ENCODE data around the gene GFER.
A peak's percentile ranks its signal among the peaks of the same experiment; 100 is the strongest.

GFER gene

GRCh38 chr16:1990351-1991134 is 6.5 kb downstream of the GFER start:
- DNase-seq (ENCODE audit: low read depth in 2 of 2): no peak

GRCh38 chr16:1991135-1991551 is 7.2 kb downstream of the GFER start:
- peak in 1 of 2 donors; percentile 47 for DNase-seq (ENCODE audit: low read depth in 2 of 2)

- DNase-seq (ENCODE audit: low read depth in 2 of 2): no peak
Observed at GRCh38 chr16:1991588-1991947, 7.6 kb downstream of the GFER start.

GRCh38 chr16:1991948-1992703 is 8.1 kb downstream of the GFER start:
- peak; percentile 97 for DNase-seq (ENCODE audit: low read depth in 2 of 2)

GRCh38 chr16:1992704-1993317 is 8.8 kb downstream of the GFER start:
- no peak for DNase-seq (ENCODE audit: low read depth in 2 of 2)

- no peak for DNase-seq (ENCODE audit: low read depth in 2 of 2)
Observed at GRCh38 chr16:1993731-1994131, 9.7 kb downstream of the GFER start.

- no peak for DNase-seq (ENCODE audit: low read depth in 2 of 2)
Observed at GRCh38 chr16:1997494-1998359, 13.7 kb downstream of the GFER start.

- no peak for DNase-seq (ENCODE audit: low read depth in 2 of 2)
Observed at GRCh38 chr16:1998360-1998835, 14.4 kb downstream of the GFER start.

- DNase-seq (ENCODE audit: low read depth in 2 of 2): no peak
Observed at GRCh38 chr16:1998852-1999801, 15.1 kb downstream of the GFER start.

- DNase-seq (ENCODE audit: low read depth in 2 of 2): no peak
Observed at GRCh38 chr16:1999866-2000514, 16.0 kb downstream of the GFER start.

- DNase-seq (ENCODE audit: low read depth in 2 of 2): no peak
Observed at GRCh38 chr16:2001035-2001434, 17.0 kb downstream of the GFER start.

- no peak for DNase-seq (ENCODE audit: low read depth in 2 of 2)
Observed at GRCh38 chr16:2001456-2002355, 17.7 kb downstream of the GFER start.

- no peak for DNase-seq (ENCODE audit: low read depth in 2 of 2)
Observed at GRCh38 chr16:2002406-2003230, 18.6 kb downstream of the GFER start.

GRCh38 chr16:2003231-2003826 is 19.3 kb downstream of the GFER start:
- no peak for DNase-seq (ENCODE audit: low read depth in 2 of 2)

- DNase-seq (ENCODE audit: low read depth in 2 of 2): peak; percentile 55 to 72
Observed at GRCh38 chr16:2003827-2004641, 20.0 kb downstream of the GFER start.

- DNase-seq (ENCODE audit: low read depth in 2 of 2): no peak
Observed at GRCh38 chr16:2004795-2005517, 21.0 kb downstream of the GFER start.

Data from stimulated activated CD8-positive, alpha-beta memory T cell treated with anti-CD3 and anti-CD28 coated beads, Interleukin-7, amount 100 ng/mL, for 4 hours (primary cell).